ENCODE measurements around the gene CLEC16A.

DNA sequence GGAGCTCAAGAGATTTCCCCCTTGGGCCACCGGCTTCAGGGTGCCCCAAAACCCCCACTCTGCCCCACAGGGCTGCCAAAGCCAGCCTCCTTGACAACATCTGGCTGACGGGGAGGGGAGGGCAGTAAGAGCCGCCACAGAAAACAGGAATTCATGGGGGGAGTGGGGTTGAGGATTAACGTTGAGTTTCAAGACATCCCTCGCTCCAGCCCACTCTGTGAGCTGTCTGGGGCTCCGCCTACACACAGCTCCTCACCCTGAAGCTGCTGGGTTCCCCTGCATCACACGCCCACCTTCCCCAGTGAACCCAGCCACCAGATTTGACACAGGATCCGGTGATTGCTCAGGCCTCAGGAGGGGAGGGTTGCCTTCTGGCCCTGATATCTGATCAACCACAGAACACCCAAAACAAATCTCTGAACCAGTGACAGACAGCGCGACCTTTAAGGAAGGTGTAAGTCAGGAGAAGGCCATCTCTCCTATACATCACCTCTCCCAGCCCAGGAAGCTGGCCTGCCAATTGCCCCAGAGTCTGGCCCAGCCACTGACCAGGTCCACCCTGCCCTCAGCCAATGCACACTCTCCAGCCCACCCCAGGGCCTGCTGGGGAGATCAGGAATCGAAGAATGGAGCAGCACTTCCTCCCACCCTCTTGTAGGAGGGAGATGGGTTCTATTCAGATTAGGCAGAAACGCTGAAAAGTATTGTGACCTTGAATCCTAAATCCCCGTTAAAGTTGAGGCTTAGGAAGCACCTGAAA lies 132.1 kb downstream of the CLEC16A start:
- no peak for TF ChIP-seq CTCF (conservative IDR thresholded peaks at IDR 0.05; ENCODE audit: low read depth in 2 of 2)
- no peak for TF ChIP-seq POLR2AphosphoS5 (IDR thresholded peaks at IDR 0.05; ENCODE audit: low read depth)
- no peak for TF ChIP-seq EZH2 (IDR thresholded peaks at IDR 0.05; ENCODE audit: low read depth, unreplicated experiment)

Measured in GM23338 (cell line).